Chondrocyte (in vitro differentiated cells): Measurements from ENCODE around the gene UTP4. TPM values are rescaled to one million over a fixed set of nuclear protein-coding genes. Genes with fewer than 3 reads are reported as not detected.

Experiments
- DNase-seq: peaks from one replicate; pipeline ENCODE4 v3.0.0; 2021; ENCODE audit warnings: mixed read lengths, low spot score
- H3K27ac Mint-ChIP-seq: one replicate; pipeline ENCODE4 v1.8.0; 2021; ENCODE audit warnings: mild to moderate bottlenecking, moderate library complexity, mixed read lengths; ENCODE audit not compliant: unreplicated experiment
- H3K27me3 Mint-ChIP-seq: 2 replicates; pipeline ENCODE4 v1.8.0; 2021; ENCODE audit warnings: low read depth, mixed read lengths
- H3K36me3 Mint-ChIP-seq: 2 replicates; pipeline ENCODE4 v1.8.0; 2021; ENCODE audit warnings: low read depth, mixed read lengths
- H3K4me1 Mint-ChIP-seq: 2 replicates; pipeline ENCODE4 v1.8.0; 2021; ENCODE audit warnings: low read depth, mild to moderate bottlenecking, mixed read lengths
- H3K4me3 Mint-ChIP-seq: one replicate; pipeline ENCODE4 v1.8.0; 2021; ENCODE audit warnings: mild to moderate bottlenecking, moderate library complexity, mixed read lengths; ENCODE audit not compliant: unreplicated experiment
- H3K9me3 Mint-ChIP-seq: 2 replicates; pipeline ENCODE4 v1.8.0; 2021; ENCODE audit warnings: low read depth, mixed read lengths
- total RNA-seq: library from RNA; stranded (reverse); gene quantifications from 3 replicates; pipeline ENCODE4 v1.2.1, GENCODE V29; 2021
- TF ChIP-seq, protein P1 (sequence below): fragments of 200-600 bp; sonication (generic); IDR thresholded peaks from 2 replicates; pipeline ENCODE4 v1.5.0; 2021; ENCODE audit warnings: antibody characterized with exemption, mild to moderate bottlenecking, moderate library complexity

Gene UTP4
- total RNA-seq, 1 donor from 2014 or later = 37.2 TPM

DNA sequence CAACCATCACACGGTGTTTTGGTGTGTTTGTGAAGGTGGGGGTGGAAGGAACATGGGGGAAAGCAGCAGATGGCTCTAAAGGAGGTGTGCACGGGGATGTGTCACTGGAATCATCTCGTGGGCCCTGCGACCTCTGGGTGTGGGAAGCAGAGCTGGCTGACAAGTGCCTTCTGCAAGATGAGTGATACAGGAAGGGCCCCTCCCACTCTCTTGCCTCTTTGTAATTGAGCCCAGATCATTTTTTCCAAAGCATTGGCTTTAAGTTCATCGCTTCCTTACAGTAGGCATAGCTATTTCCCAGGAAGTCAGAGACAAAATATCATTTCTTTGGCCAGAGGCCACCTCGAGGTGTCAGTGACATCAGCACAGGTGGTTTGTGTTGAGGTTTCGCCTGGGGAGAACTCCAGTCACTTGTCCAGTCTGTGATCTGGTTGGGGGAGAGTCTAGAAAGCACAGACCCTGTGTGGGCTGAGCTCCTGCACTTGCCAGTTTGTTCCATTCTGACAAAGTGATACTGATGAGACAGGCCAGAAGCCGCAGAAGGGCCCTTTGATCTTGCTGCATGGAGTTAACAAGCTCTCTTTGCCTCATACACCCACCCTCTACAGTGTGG is 33.9 kb downstream of the UTP4 start:
- Mint-ChIP-seq H3K36me3 (peaks cover 30% of the 10 kb centered on the region), H3K27ac (peak overlapping the region; percentile 20), H3K4me1 (peaks cover 24% of the 10 kb centered on the region), H3K4me3 (no peak overlapping the region), H3K27me3 (no peaks in the 10 kb centered on the region), H3K9me3 (no peaks in the 10 kb centered on the region)
- DNase-seq = no peak
- TF ChIP-seq, protein P1, sequence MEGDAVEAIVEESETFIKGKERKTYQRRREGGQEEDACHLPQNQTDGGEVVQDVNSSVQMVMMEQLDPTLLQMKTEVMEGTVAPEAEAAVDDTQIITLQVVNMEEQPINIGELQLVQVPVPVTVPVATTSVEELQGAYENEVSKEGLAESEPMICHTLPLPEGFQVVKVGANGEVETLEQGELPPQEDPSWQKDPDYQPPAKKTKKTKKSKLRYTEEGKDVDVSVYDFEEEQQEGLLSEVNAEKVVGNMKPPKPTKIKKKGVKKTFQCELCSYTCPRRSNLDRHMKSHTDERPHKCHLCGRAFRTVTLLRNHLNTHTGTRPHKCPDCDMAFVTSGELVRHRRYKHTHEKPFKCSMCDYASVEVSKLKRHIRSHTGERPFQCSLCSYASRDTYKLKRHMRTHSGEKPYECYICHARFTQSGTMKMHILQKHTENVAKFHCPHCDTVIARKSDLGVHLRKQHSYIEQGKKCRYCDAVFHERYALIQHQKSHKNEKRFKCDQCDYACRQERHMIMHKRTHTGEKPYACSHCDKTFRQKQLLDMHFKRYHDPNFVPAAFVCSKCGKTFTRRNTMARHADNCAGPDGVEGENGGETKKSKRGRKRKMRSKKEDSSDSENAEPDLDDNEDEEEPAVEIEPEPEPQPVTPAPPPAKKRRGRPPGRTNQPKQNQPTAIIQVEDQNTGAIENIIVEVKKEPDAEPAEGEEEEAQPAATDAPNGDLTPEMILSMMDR = no peak

- no peaks in the 10 kb centered on the region for H3K9me3 Mint-ChIP-seq
- peaks cover 27% of the 10 kb centered on the region for H3K36me3 Mint-ChIP-seq
- DNase-seq = no peak
- H3K4me3 Mint-ChIP-seq = no peak overlapping the region
- H3K27me3 Mint-ChIP-seq = no peaks in the 10 kb centered on the region
- H3K4me1 Mint-ChIP-seq = peaks cover 33% of the 10 kb centered on the region
- TF ChIP-seq, protein P1 = no peak
- H3K27ac Mint-ChIP-seq = peak overlapping the region; percentile 20
Observed at GRCh38 chr16:69166946-69167930, 34.8 kb downstream of the UTP4 start.

DNA sequence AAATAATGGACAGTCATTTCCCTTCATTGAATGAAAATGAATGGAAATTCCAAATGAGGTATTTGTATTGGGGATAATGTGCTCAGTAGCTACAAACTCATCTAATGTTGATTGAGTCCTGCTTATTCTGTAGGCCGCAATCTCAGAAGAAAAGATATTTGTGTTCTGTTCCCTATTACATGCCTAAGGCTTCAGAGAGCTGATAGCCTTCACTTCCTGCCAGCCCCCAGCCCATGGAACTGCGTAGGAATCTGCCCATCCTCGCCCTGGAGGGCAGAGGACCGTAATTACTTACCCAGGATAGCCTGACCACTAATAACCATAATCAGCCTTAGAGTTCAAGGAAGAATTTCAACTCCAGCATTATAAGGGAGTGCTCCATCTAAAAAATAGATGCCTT is 36.6 kb downstream of the UTP4 start:
- peaks cover 21% of the 10 kb centered on the region for H3K36me3 Mint-ChIP-seq

GRCh38 chr16:69169607-69170352 is 37.3 kb downstream of the UTP4 start:
- TF ChIP-seq, protein P1 = no peak
- Mint-ChIP-seq H3K9me3 (no peaks in the 10 kb centered on the region), H3K36me3 (peaks cover 20% of the 10 kb centered on the region), H3K27ac (peak overlapping the region; percentile 17), H3K4me1 (peaks cover 47% of the 10 kb centered on the region), H3K4me3 (no peak overlapping the region), H3K27me3 (no peaks in the 10 kb centered on the region)
- no peak for DNase-seq

More for the DNA sequence above, 36.6 kb downstream of the UTP4 start:
- H3K27me3 Mint-ChIP-seq = no peaks in the 10 kb centered on the region
- H3K4me3 Mint-ChIP-seq = no peak overlapping the region
- DNase-seq = no peak
- H3K9me3 Mint-ChIP-seq = no peaks in the 10 kb centered on the region
- peaks cover 47% of the 10 kb centered on the region for H3K4me1 Mint-ChIP-seq
- no peak overlapping the region for H3K27ac Mint-ChIP-seq
- TF ChIP-seq, protein P1 = no peak
